Nephron (organoid): ENCODE results near the gene CAVIN4.
A peak's percentile ranks its signal among the peaks of the same experiment; 100 is the strongest.

Experiments used
- H3K27ac Mint-ChIP-seq, 3 experiments: 2 replicates each; pipeline ENCODE4 v1.8.0; 2020; ENCODE audit warnings: mixed read lengths in 3 of 3, mild to moderate bottlenecking in 2 of 3, moderate library complexity in 1 of 3
- H3K27me3 Mint-ChIP-seq: 2 replicates; pipeline ENCODE4 v1.8.0; 2021; ENCODE audit warnings: low read depth, mild to moderate bottlenecking, moderate library complexity, mixed read lengths
- H3K36me3 Mint-ChIP-seq: 2 replicates; pipeline ENCODE4 v1.8.0; 2020; ENCODE audit warnings: low read depth, mixed read lengths
- H3K4me1 Mint-ChIP-seq: 2 replicates; pipeline ENCODE4 v1.8.0; 2020; ENCODE audit warnings: mixed read lengths
- H3K4me3 Mint-ChIP-seq, 3 experiments: 2 replicates each; pipeline ENCODE4 v1.8.0; 2020; ENCODE audit warnings: mild to moderate bottlenecking in 3 of 3, mixed read lengths in 3 of 3, moderate library complexity in 2 of 3
- H3K9me3 Mint-ChIP-seq: 2 replicates; pipeline ENCODE4 v1.8.0; 2020; ENCODE audit warnings: mixed read lengths
- CTCF ChIP-seq, 3 experiments: fragments of 200-600 bp; sonication (generic); IDR thresholded peaks; one replicate each; pipeline ENCODE4 v1.5.0; 2021; ENCODE audit warnings: antibody characterized with exemption in 3 of 3; ENCODE audit not compliant: unreplicated experiment in 3 of 3

CAVIN4 gene

GRCh38 chr9:100578610-100579009 lies 731 bp downstream of the CAVIN4 start:
- peaks cover 24% of the 10 kb centered on the region for H3K36me3 Mint-ChIP-seq
- TF ChIP-seq CTCF (IDR thresholded peaks at IDR 0.05; ENCODE audit: unreplicated experiment in 3 of 3), result no peak
- peak overlapping the region; percentile 11 to 74 (median 33) for H3K27ac Mint-ChIP-seq
- H3K27me3 Mint-ChIP-seq, result no peaks in the 10 kb centered on the region
- H3K9me3 Mint-ChIP-seq, result no peaks in the 10 kb centered on the region
- peaks cover 47% of the 10 kb centered on the region for H3K4me1 Mint-ChIP-seq
- H3K4me3 Mint-ChIP-seq, result peak overlapping the region; percentile 12 to 92 (median 79)

- H3K9me3 Mint-ChIP-seq, result no peaks in the 10 kb centered on the region
- H3K27ac Mint-ChIP-seq, result peak overlapping the region in 2 of 3 experiments; percentile 56 to 57
- peak overlapping the region in 2 of 3 experiments; percentile 86 to 88 for H3K4me3 Mint-ChIP-seq
- peaks cover 40% of the 10 kb centered on the region for H3K4me1 Mint-ChIP-seq
- H3K27me3 Mint-ChIP-seq, result no peaks in the 10 kb centered on the region
- peaks cover 17% of the 10 kb centered on the region for H3K36me3 Mint-ChIP-seq
- no peak for TF ChIP-seq CTCF (IDR thresholded peaks at IDR 0.05; ENCODE audit: unreplicated experiment in 3 of 3)
Measured at GRCh38 chr9:100579665-100580064, 1.8 kb downstream of the CAVIN4 start.

- TF ChIP-seq CTCF (IDR thresholded peaks at IDR 0.05; ENCODE audit: unreplicated experiment in 3 of 3), result no peak
- Mint-ChIP-seq H3K27me3 (no peaks in the 10 kb centered on the region), H3K4me1 (peaks cover 34% of the 10 kb centered on the region), H3K36me3 (peaks cover 12% of the 10 kb centered on the region), H3K27ac (peak overlapping the region in 1 of 3 experiments; percentile 56), H3K4me3 (peak overlapping the region in 2 of 3 experiments; percentile 86 to 88), H3K9me3 (no peaks in the 10 kb centered on the region)
Measured at GRCh38 chr9:100580257-100580656, 2.4 kb downstream of the CAVIN4 start.

- H3K36me3 Mint-ChIP-seq, result peaks cover 10% of the 10 kb centered on the region
- peak overlapping the region in 1 of 3 experiments; percentile 32 for H3K27ac Mint-ChIP-seq
- no peaks in the 10 kb centered on the region for H3K9me3 Mint-ChIP-seq
- no peak for TF ChIP-seq CTCF (IDR thresholded peaks at IDR 0.05; ENCODE audit: unreplicated experiment in 3 of 3)
- peaks cover 26% of the 10 kb centered on the region for H3K4me1 Mint-ChIP-seq
- peak overlapping the region in 2 of 3 experiments; percentile 82 to 92 for H3K4me3 Mint-ChIP-seq
- H3K27me3 Mint-ChIP-seq, result no peaks in the 10 kb centered on the region
Measured at GRCh38 chr9:100581081-100581480, 3.2 kb downstream of the CAVIN4 start.

GRCh38 chr9:100581661-100582060 lies 3.8 kb downstream of the CAVIN4 start:
- H3K9me3 Mint-ChIP-seq, result no peaks in the 10 kb centered on the region
- peak overlapping the region in 2 of 3 experiments; percentile 32 to 45 for H3K27ac Mint-ChIP-seq
- no peak for TF ChIP-seq CTCF (IDR thresholded peaks at IDR 0.05; ENCODE audit: unreplicated experiment in 3 of 3)
- H3K4me1 Mint-ChIP-seq, result peaks cover 21% of the 10 kb centered on the region
- peak overlapping the region in 2 of 3 experiments; percentile 82 to 92 for H3K4me3 Mint-ChIP-seq
- no peaks in the 10 kb centered on the region for H3K27me3 Mint-ChIP-seq
- H3K36me3 Mint-ChIP-seq, result peaks cover 10% of the 10 kb centered on the region

GRCh38 chr9:100583014-100583802 lies 5.3 kb downstream of the CAVIN4 start:
- no peak overlapping the region for H3K4me3 Mint-ChIP-seq
- peaks cover 14% of the 10 kb centered on the region for H3K4me1 Mint-ChIP-seq
- H3K36me3 Mint-ChIP-seq, result peaks cover 12% of the 10 kb centered on the region
- no peaks in the 10 kb centered on the region for H3K27me3 Mint-ChIP-seq
- no peak for TF ChIP-seq CTCF (IDR thresholded peaks at IDR 0.05; ENCODE audit: unreplicated experiment in 3 of 3)
- H3K27ac Mint-ChIP-seq, result no peak overlapping the region
- H3K9me3 Mint-ChIP-seq, result no peaks in the 10 kb centered on the region
